ENCODE measurements around the gene TANC1.

DNA sequence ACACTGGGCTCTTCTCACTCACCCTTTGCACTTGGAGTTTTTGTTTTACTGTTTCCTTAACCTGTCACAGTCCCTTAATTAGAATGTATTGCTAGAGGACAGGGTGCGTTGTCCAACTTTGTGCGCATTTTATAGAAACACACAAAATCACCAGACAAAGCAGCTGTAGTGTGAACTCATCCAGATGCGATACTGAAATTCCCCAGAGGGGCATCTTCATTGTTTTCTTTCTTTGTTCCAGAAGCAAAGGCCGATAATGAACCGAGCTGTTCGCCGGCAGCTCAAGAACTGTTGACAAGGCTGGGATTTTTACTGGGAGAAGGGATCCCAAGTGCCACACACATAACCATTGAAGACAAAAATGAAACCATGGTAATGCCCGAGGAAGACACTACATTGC is 180.5 kb downstream of the TANC1 start:
- no peak for TF ChIP-seq POLR2A (IDR thresholded peaks at IDR 0.05; ENCODE audit: low read depth, low read length)
- TF ChIP-seq SMC3 (IDR thresholded peaks at IDR 0.05; ENCODE audit: low read depth, low read length): no peak
- TF ChIP-seq, protein P1, sequence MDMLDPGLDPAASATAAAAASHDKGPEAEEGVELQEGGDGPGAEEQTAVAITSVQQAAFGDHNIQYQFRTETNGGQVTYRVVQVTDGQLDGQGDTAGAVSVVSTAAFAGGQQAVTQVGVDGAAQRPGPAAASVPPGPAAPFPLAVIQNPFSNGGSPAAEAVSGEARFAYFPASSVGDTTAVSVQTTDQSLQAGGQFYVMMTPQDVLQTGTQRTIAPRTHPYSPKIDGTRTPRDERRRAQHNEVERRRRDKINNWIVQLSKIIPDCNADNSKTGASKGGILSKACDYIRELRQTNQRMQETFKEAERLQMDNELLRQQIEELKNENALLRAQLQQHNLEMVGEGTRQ (IDR thresholded peaks at IDR 0.05; ENCODE audit: low read depth, low read length): no peak
- TF ChIP-seq CEBPB (IDR thresholded peaks at IDR 0.05; ENCODE audit: low read depth, low read length): no peak
- no peak for TF ChIP-seq FOS (IDR thresholded peaks at IDR 0.05; ENCODE audit: low read depth, low read length)
- TF ChIP-seq CTCF (conservative IDR thresholded peaks at IDR 0.05; ENCODE audit: low read depth, low read length): no peak
- TF ChIP-seq RAD21 (IDR thresholded peaks at IDR 0.05; ENCODE audit: low read length): no peak
- TF ChIP-seq MAFK (IDR thresholded peaks at IDR 0.05; ENCODE audit: low read depth, low read length): no peak
- TF ChIP-seq RFX5 (IDR thresholded peaks at IDR 0.05; ENCODE audit: low read depth, low read length): no peak
- TF ChIP-seq, protein P2, sequence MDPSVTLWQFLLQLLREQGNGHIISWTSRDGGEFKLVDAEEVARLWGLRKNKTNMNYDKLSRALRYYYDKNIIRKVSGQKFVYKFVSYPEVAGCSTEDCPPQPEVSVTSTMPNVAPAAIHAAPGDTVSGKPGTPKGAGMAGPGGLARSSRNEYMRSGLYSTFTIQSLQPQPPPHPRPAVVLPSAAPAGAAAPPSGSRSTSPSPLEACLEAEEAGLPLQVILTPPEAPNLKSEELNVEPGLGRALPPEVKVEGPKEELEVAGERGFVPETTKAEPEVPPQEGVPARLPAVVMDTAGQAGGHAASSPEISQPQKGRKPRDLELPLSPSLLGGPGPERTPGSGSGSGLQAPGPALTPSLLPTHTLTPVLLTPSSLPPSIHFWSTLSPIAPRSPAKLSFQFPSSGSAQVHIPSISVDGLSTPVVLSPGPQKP (IDR thresholded peaks at IDR 0.05; ENCODE audit: borderline replicate concordance, low read depth, low read length): no peak
- TF ChIP-seq MXI1 (IDR thresholded peaks at IDR 0.05; ENCODE audit: borderline replicate concordance, low read depth, low read length): no peak
- TF ChIP-seq BHLHE40 (IDR thresholded peaks at IDR 0.05; ENCODE audit: low read depth, low read length): no peak

Measured in IMR-90 (cell line).